Motor neuron (in vitro differentiated cells): ENCODE results near the gene RASA3. TPM values are rescaled to one million over a fixed set of nuclear protein-coding genes. Genes with fewer than 3 reads are reported as not detected.
"Not testable (repeated sequence)": the region's sequence is repeated elsewhere in the genome, so short reads cannot be mapped to it uniquely, and the experiment has no call there.

Source experiments
- ATAC-seq, 8 experiments: fragments of 200-7000 bp; cut with Tn5 transposase; replicated peaks in 6 of 8; 2 replicates each; pipeline ENCODE4 v1.8.0; 2021; ENCODE audit warnings: mild to moderate bottlenecking in 8 of 8, moderate library complexity in 8 of 8
- H3K27ac ChIP-seq, 2 donors: fragments of 250-450 bp; sonication (Bioruptor Pico); 2 replicates each; pipeline ENCODE4 v1.9.0; 2021; ENCODE audit warnings: antibody characterized with exemption in 2 of 2, mild to moderate bottlenecking in 2 of 2, moderate library complexity in 1 of 2
- H3K4me1 ChIP-seq, 2 donors: fragments of 250-450 bp; sonication (Bioruptor Pico); replicated peaks in 1 of 2; 2 replicates each; pipeline ENCODE4 v1.6.1; 2021; ENCODE audit warnings: antibody characterized with exemption in 2 of 2, mild to moderate bottlenecking in 2 of 2, moderate library complexity in 1 of 2
- H3K4me3 ChIP-seq, 5 donors: fragments of 250-450 bp; sonication (Bioruptor Pico); 2 replicates each; pipeline ENCODE4 v1.9.0; 2021; ENCODE audit warnings: antibody characterized with exemption in 5 of 5, mild to moderate bottlenecking in 5 of 5, moderate library complexity in 4 of 5
- WGBS, 10 experiments: fragments of 450-650 bp; shearing (Covaris generic); methylation state at CpG; one replicate each; pipeline ENCODE4 v1.0.0; 2022; 5-methylcytosine and 5-hydroxymethylcytosine counted together
- in situ Hi-C, 9 experiments: fragments of 400-800 bp; cut with MboI; loops; one replicate each; pipeline ENCODE4 v1.15.0; 2021; ENCODE audit warnings: low sequenced_read_pairs in 9 of 9, low pct_unique_long_range_greater_than_20kb in 2 of 9; ENCODE audit not compliant: unreplicated experiment in 9 of 9
- total RNA-seq, 8 experiments: library from RNA; unstranded; fragments of 300-600 nt; gene quantifications; 2 replicates each; pipeline versions ENCODE4 v1.2.3 to v1.2.4, GENCODE V29; 2022

RASA3 gene
- total RNA-seq, 8 experiments from 2014 or later, result 1.3 to 25.2 (median 10.0) TPM

- H3K27ac ChIP-seq, result no peak overlapping the region
- ATAC-seq, result no peak
- in situ Hi-C loops, result no loop called here
- no peak overlapping the region for H3K4me3 ChIP-seq
- 53 to 90% (median 69%) methylated on average over 2 to 6 of the region's 24 CpGs; no CpG with 5 or more reads in 7 of the 10 experiments for WGBS, 10 experiments
- H3K4me1 ChIP-seq, result peaks cover 42 to 53% of the 10 kb centered on the region in 2 donors
These were observed 22.8 kb downstream of the RASA3 start for GRCh38 chr13:114109641-114110041.

- Histone ChIP-seq H3K27ac (no peak overlapping the region), H3K4me3 (no peak overlapping the region), H3K4me1 (peaks cover 38 to 49% of the 10 kb centered on the region in 2 donors)
- WGBS, 10 experiments, result 63 to 94% (median 74%) methylated on average over 4 to 8 of the region's 20 CpGs; no CpG with 5 or more reads in 6 of the 10 experiments
- in situ Hi-C loops, result no loop called here
- no peak for ATAC-seq
These were observed 23.5 kb downstream of the RASA3 start for GRCh38 chr13:114108894-114109293.

- no peak overlapping the region for H3K27ac ChIP-seq
- peaks cover 38 to 49% of the 10 kb centered on the region in 2 donors for H3K4me1 ChIP-seq
- H3K4me3 ChIP-seq, result no peak overlapping the region
- in situ Hi-C loops, result no loop called here
- no peak for ATAC-seq
- WGBS, 10 experiments, result 80 to 100% (median 93%) methylated on average over 1 to 3 of the region's 33 CpGs; no CpG with 5 or more reads in 7 of the 10 experiments
These were observed 24.2 kb downstream of the RASA3 start for GRCh38 chr13:114108141-114108761.

GRCh38 chr13:114107686-114108081, 24.7 kb downstream of the RASA3 start:
- in situ Hi-C loops, result no loop called here
- no peak overlapping the region for H3K27ac ChIP-seq
- peaks cover 34 to 44% of the 10 kb centered on the region in 2 donors for H3K4me1 ChIP-seq
- H3K4me3 ChIP-seq, result no peak overlapping the region
- WGBS, 10 experiments, result 100% methylated on average over 1 of the region's 12 CpGs; no CpG with 5 or more reads in 9 of the 10 experiments
- ATAC-seq, result peak in 3 of 8 experiments; percentile 2 to 12 (median 5)

GRCh38 chr13:114106991-114107685, 25.3 kb downstream of the RASA3 start:
- Histone ChIP-seq H3K27ac (no peak overlapping the region), H3K4me1 (peaks cover 29 to 39% of the 10 kb centered on the region in 2 donors), H3K4me3 (no peak overlapping the region)
- ATAC-seq, result no peak
- 60 to 98% (median 82%) methylated on average over 2 to 13 of the region's 27 CpGs; no CpG with 5 or more reads in 6 of the 10 experiments for WGBS, 10 experiments
- in situ Hi-C loops, result no loop called here

- H3K27ac ChIP-seq, result no peak overlapping the region
- H3K4me1 ChIP-seq, result peaks cover 23 to 33% of the 10 kb centered on the region in 2 donors
- in situ Hi-C loops, result no loop called here
- WGBS, 10 experiments, result 84 to 100% (median 94%) methylated on average over 2 to 9 of the region's 9 CpGs; no CpG with 5 or more reads in 1 of the 10 experiments
- no peak for ATAC-seq
- no peak overlapping the region for H3K4me3 ChIP-seq
These were observed 25.9 kb downstream of the RASA3 start for GRCh38 chr13:114106526-114106925.

- peak in 5 of 8 experiments; percentile 40 to 70 (median 56) for ATAC-seq
- 0 to 100% (median 74%) methylated on average over 1 to 13 of the region's 30 CpGs; no CpG with 5 or more reads in 2 of the 10 experiments for WGBS, 10 experiments
- Histone ChIP-seq H3K27ac (peak overlapping the region; percentile 43 to 77), H3K4me1 (peaks cover 21 to 36% of the 10 kb centered on the region in 2 donors), H3K4me3 (no peak overlapping the region)
- in situ Hi-C loops, result no loop called here
These were observed 26.8 kb downstream of the RASA3 start for GRCh38 chr13:114105521-114106225.

GRCh38 chr13:114104655-114105520, 27.5 kb downstream of the RASA3 start:
- WGBS, 10 experiments, result 100% methylated on average over 4 of the region's 24 CpGs; no CpG with 5 or more reads in 9 of the 10 experiments
- peak overlapping the region; percentile 43 to 77 for H3K27ac ChIP-seq

GRCh38 chr13:114103801-114104654, 28.4 kb downstream of the RASA3 start:
- Histone ChIP-seq H3K4me1 (peaks cover 16 to 28% of the 10 kb centered on the region in 2 donors), H3K4me3 (no peak overlapping the region), H3K27ac (peak overlapping the region in 1 of 2 donors; percentile 30)
- no peak for ATAC-seq
- 95 to 100% (median 100%) methylated on average over 1 to 4 of the region's 62 CpGs; no CpG with 5 or more reads in 6 of the 10 experiments for WGBS, 10 experiments
- in situ Hi-C loops, result no loop called here

More at GRCh38 chr13:114104655-114105520, 27.5 kb downstream of the RASA3 start:
- in situ Hi-C loops, result no loop called here
- peak in 1 of 8 experiments; percentile 14 for ATAC-seq
- peaks cover 17 to 36% of the 10 kb centered on the region in 2 donors for H3K4me1 ChIP-seq
- H3K4me3 ChIP-seq, result no peak overlapping the region

GRCh38 chr13:114103289-114103621, 29.2 kb downstream of the RASA3 start:
- ATAC-seq, H3K27ac ChIP-seq, in situ Hi-C loops, H3K4me3 ChIP-seq: not testable (repeated sequence)
- peaks cover 21 to 31% of the 10 kb centered on the region in 2 donors for H3K4me1 ChIP-seq
- WGBS, 10 experiments, result no CpG with 5 or more reads among the region's 20 CpGs

GRCh38 chr13:114102521-114103288, 29.7 kb downstream of the RASA3 start:
- Histone ChIP-seq H3K4me3 (no peak overlapping the region), H3K27ac (no peak overlapping the region), H3K4me1 (peaks cover 27 to 36% of the 10 kb centered on the region in 2 donors)
- WGBS, 10 experiments, result 80 to 100% (median 91%) methylated on average over 1 to 4 of the region's 29 CpGs; no CpG with 5 or more reads in 5 of the 10 experiments
- in situ Hi-C loops, result no loop called here
- ATAC-seq, result no peak
